Sigmoid colon (tissue), 4 donors: ENCODE data around the gene HMCN1.

ENCODE experiments used
- CTCF ChIP-seq, 4 experiments: fragments of 450-650 bp in 3 of 4; fragments of 200-600 bp in 1 of 4; IDR thresholded peaks; one replicate each; pipeline ENCODE4 v1.5.1; 2016 to 2019; ENCODE audit warnings: antibody characterized with exemption in 4 of 4, mild to moderate bottlenecking in 3 of 4, moderate library complexity in 2 of 4
- POLR2A ChIP-seq, 2 donors: fragments of 450-650 bp; IDR thresholded peaks; one replicate each; pipeline ENCODE4 v1.6.1; 2016; ENCODE audit warnings: antibody characterized with exemption in 2 of 2, mild to moderate bottlenecking in 2 of 2, moderate library complexity in 2 of 2
- POLR2AphosphoS5 ChIP-seq, 4 donors: sonication (generic); formaldehyde crosslinking; IDR thresholded peaks; one replicate each; pipeline ENCODE4 v1.6.1; 2017; ENCODE audit warnings: antibody characterized with exemption in 4 of 4

GRCh38 chr1:186195377-186195931 lies 461.3 kb downstream of the HMCN1 start:
- TF ChIP-seq CTCF (IDR thresholded peaks at IDR 0.05), result no peak
- no peak for TF ChIP-seq POLR2A (IDR thresholded peaks at IDR 0.05)
- no peak for TF ChIP-seq POLR2AphosphoS5 (IDR thresholded peaks at IDR 0.05)
